Loucy (cell line): ENCODE data around the gene RSRP1.

ENCODE experiments used
- H2AFZ ChIP-seq: fragments of 200-600 bp; sonication (generic); 2 replicates; pipeline ENCODE4 v1.6.0; 2016; ENCODE audit warnings: antibody characterized with exemption, mild to moderate bottlenecking, low read length, moderate library complexity
- H3F3A ChIP-seq: fragments of 200-600 bp; 2 replicates; pipeline ENCODE4 v1.6.0; 2016; ENCODE audit warnings: antibody characterized with exemption, low read depth, mild to moderate bottlenecking
- H3K27me3 ChIP-seq: fragments of 200-600 bp; sonication (generic); 2 replicates; pipeline ENCODE4 v1.6.1; 2014; ENCODE audit warnings: low read length, mild to moderate bottlenecking; ENCODE audit not compliant: insufficient read depth, poor library complexity, severe bottlenecking
- H3K36me3 ChIP-seq: fragments of 200-600 bp; sonication (generic); 2 replicates; pipeline ENCODE4 v1.6.1; 2016; ENCODE audit warnings: low read length; ENCODE audit not compliant: insufficient read depth
- H3K4me1 ChIP-seq: fragments of 200-600 bp; sonication (generic); 2 replicates; pipeline ENCODE4 v1.5.1; 2014; ENCODE audit warnings: low read length, mild to moderate bottlenecking; ENCODE audit not compliant: insufficient read depth, poor library complexity, severe bottlenecking
- H3K4me2 ChIP-seq: fragments of 200-600 bp; sonication (generic); 2 replicates; pipeline ENCODE4 v1.6.0; 2014; ENCODE audit warnings: antibody characterized with exemption, low read length, low read depth, mild to moderate bottlenecking; ENCODE audit not compliant: poor library complexity, severe bottlenecking
- H3K4me3 ChIP-seq: fragments of 200-600 bp; sonication (generic); 2 replicates; pipeline ENCODE4 v1.5.1; 2014; ENCODE audit warnings: low read length, mild to moderate bottlenecking, mixed read lengths; ENCODE audit not compliant: poor library complexity, severe bottlenecking
- H3K79me2 ChIP-seq: fragments of 200-600 bp; sonication (generic); 2 replicates; pipeline ENCODE4 v1.6.1; 2014; ENCODE audit warnings: low read length; ENCODE audit not compliant: insufficient read depth
- H3K9ac ChIP-seq: fragments of 200-600 bp; sonication (generic); 2 replicates; pipeline ENCODE4 v1.6.0; 2014; ENCODE audit warnings: mild to moderate bottlenecking, low read depth, low read length, moderate library complexity; ENCODE audit not compliant: poor library complexity, severe bottlenecking
- H3K9me2 ChIP-seq: fragments of 200-600 bp; sonication (generic); replicated peaks from 2 replicates; pipeline ENCODE4 v1.6.1; 2016; ENCODE audit warnings: low read depth, low read length, mixed read lengths
- H3K9me3 ChIP-seq: fragments of 200-600 bp; sonication (generic); 2 replicates; pipeline ENCODE4 v1.6.1; 2014; ENCODE audit warnings: mild to moderate bottlenecking, antibody characterized with exemption, low read length, low read depth; ENCODE audit not compliant: insufficient read depth
- H4K20me1 ChIP-seq: fragments of 200-600 bp; sonication (generic); 2 replicates; pipeline ENCODE4 v1.6.0; 2014; ENCODE audit warnings: antibody characterized with exemption, low read length, mild to moderate bottlenecking; ENCODE audit not compliant: insufficient read depth, poor library complexity, severe bottlenecking
- CTCF ChIP-seq: fragments of 200-600 bp; sonication (generic); conservative IDR thresholded peaks from 2 replicates; pipeline ENCODE4 v1.5.1; 2014; ENCODE audit warnings: mild to moderate bottlenecking, antibody characterized with exemption, low read length
- EZH2phosphoT487 ChIP-seq: fragments of 200-600 bp; IDR thresholded peaks from 2 replicates; pipeline ENCODE4 v1.6.1; 2018; ENCODE audit warnings: antibody characterized with exemption, mild to moderate bottlenecking, moderate library complexity, borderline replicate concordance

The RSRP1 gene

DNA sequence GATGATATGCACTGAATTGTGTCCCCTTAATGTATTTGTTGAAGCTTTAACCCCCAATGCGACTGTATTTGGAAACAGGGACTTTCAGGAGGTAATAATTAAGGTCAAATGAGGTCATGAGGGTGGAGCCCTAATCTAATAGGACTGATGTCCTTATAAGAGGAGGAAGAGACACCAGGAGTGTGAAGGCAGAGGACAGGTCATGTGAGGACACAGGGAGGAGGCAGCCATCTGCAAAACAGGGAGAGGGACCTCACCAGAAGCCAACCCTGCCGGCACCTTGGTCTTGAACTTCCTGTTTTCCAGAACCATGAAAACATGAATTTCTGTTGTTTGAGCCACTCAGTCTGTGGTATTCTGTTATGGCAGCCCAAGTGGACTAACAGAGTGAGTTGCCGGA, 30.2 kb downstream of the RSRP1 start:
- H3K9me3 ChIP-seq, result no peaks in the 10 kb centered on the region
- H3K9me2 ChIP-seq, result no peaks in the 10 kb centered on the region

GRCh38 chr1:25216123-25216522, 31.1 kb downstream of the RSRP1 start:
- TF ChIP-seq CTCF (no peak), EZH2phosphoT487 (no peak)
- no peak overlapping the region for H3K4me2 ChIP-seq
- H3K4me1 ChIP-seq, result no peaks in the 10 kb centered on the region
- H3K9ac ChIP-seq, result no peak overlapping the region
- no peak overlapping the region for H2AFZ ChIP-seq
- H3F3A ChIP-seq, result no peaks in the 10 kb centered on the region
- H3K4me3 ChIP-seq, result no peak overlapping the region
- H4K20me1 ChIP-seq, result no peaks in the 10 kb centered on the region
- H3K36me3 ChIP-seq, result peaks cover 4% of the 10 kb centered on the region; the same call in 1 of the 2 replicates
- H3K9me2 ChIP-seq, result no peaks in the 10 kb centered on the region
- H3K27me3 ChIP-seq, result no peaks in the 10 kb centered on the region
- H3K79me2 ChIP-seq, result no peaks in the 10 kb centered on the region
- H3K9me3 ChIP-seq, result no peaks in the 10 kb centered on the region

More for the DNA sequence above, 30.2 kb downstream of the RSRP1 start:
- Histone ChIP-seq H3K79me2 (no peaks in the 10 kb centered on the region), H2AFZ (no peak overlapping the region), H3K27me3 (no peaks in the 10 kb centered on the region), H3F3A (no peaks in the 10 kb centered on the region), H3K4me1 (no peaks in the 10 kb centered on the region), H4K20me1 (no peaks in the 10 kb centered on the region), H3K36me3 (peaks cover 13% of the 10 kb centered on the region; the same call in 1 of the 2 replicates), H3K4me3 (no peak overlapping the region), H3K4me2 (no peak overlapping the region), H3K9ac (no peak overlapping the region)
- TF ChIP-seq CTCF (no peak), EZH2phosphoT487 (no peak)

GRCh38 chr1:25212725-25213124, 34.5 kb downstream of the RSRP1 start:
- Histone ChIP-seq H3K9me2 (no peaks in the 10 kb centered on the region), H3F3A (no peaks in the 10 kb centered on the region), H3K4me2 (no peak overlapping the region), H3K27me3 (no peaks in the 10 kb centered on the region), H3K9ac (no peak overlapping the region), H3K79me2 (no peaks in the 10 kb centered on the region), H4K20me1 (no peaks in the 10 kb centered on the region), H3K36me3 (no peaks in the 10 kb centered on the region), H3K4me1 (no peaks in the 10 kb centered on the region), H2AFZ (no peak overlapping the region), H3K4me3 (no peak overlapping the region), H3K9me3 (no peaks in the 10 kb centered on the region)
- TF ChIP-seq EZH2phosphoT487, result no peak
- no peak for TF ChIP-seq CTCF
